Motor neuron (in vitro differentiated cells): ENCODE measurements around the gene FCHSD1. TPM values are rescaled to one million over a fixed set of nuclear protein-coding genes. Genes with fewer than 3 reads are reported as not detected.

Source experiments
- ATAC-seq, 8 experiments: fragments of 200-7000 bp; cut with Tn5 transposase; replicated peaks in 6 of 8; 2 replicates each; pipeline ENCODE4 v1.8.0; 2021; ENCODE audit warnings: mild to moderate bottlenecking in 8 of 8, moderate library complexity in 8 of 8
- H3K27ac ChIP-seq, 2 donors: fragments of 250-450 bp; sonication (Bioruptor Pico); 2 replicates each; pipeline ENCODE4 v1.9.0; 2021; ENCODE audit warnings: antibody characterized with exemption in 2 of 2, mild to moderate bottlenecking in 2 of 2, moderate library complexity in 1 of 2
- H3K4me1 ChIP-seq, 2 donors: fragments of 250-450 bp; sonication (Bioruptor Pico); replicated peaks in 1 of 2; 2 replicates each; pipeline ENCODE4 v1.6.1; 2021; ENCODE audit warnings: antibody characterized with exemption in 2 of 2, mild to moderate bottlenecking in 2 of 2, moderate library complexity in 1 of 2
- H3K4me3 ChIP-seq, 5 donors: fragments of 250-450 bp; sonication (Bioruptor Pico); 2 replicates each; pipeline ENCODE4 v1.9.0; 2021; ENCODE audit warnings: antibody characterized with exemption in 5 of 5, mild to moderate bottlenecking in 5 of 5, moderate library complexity in 4 of 5
- WGBS, 10 experiments: fragments of 450-650 bp; shearing (Covaris generic); methylation state at CpG; one replicate each; pipeline ENCODE4 v1.0.0; 2022; 5-methylcytosine and 5-hydroxymethylcytosine counted together
- in situ Hi-C, 9 experiments: fragments of 400-800 bp; cut with MboI; loops; one replicate each; pipeline ENCODE4 v1.15.0; 2021; ENCODE audit warnings: low sequenced_read_pairs in 9 of 9, low pct_unique_long_range_greater_than_20kb in 2 of 9; ENCODE audit not compliant: unreplicated experiment in 9 of 9
- total RNA-seq, 8 experiments: library from RNA; unstranded; fragments of 300-600 nt; gene quantifications; 2 replicates each; pipeline versions ENCODE4 v1.2.3 to v1.2.4, GENCODE V29; 2022

FCHSD1 gene
- total RNA-seq, 8 experiments from 2014 or later = 5.2 to 22.6 (median 11.1) TPM

GRCh38 chr5:141637767-141638419 lies 13.3 kb downstream of the FCHSD1 start:
- H3K4me1 ChIP-seq = peaks cover 16 to 18% of the 10 kb centered on the region in 2 donors
- ATAC-seq = peak; percentile 10 to 35 (median 22)
- H3K27ac ChIP-seq = peak overlapping the region; percentile 49 to 56
- H3K4me3 ChIP-seq = peak overlapping the region; percentile 64 to 91 (median 76)
- 0% methylated on average over 3 of the region's 40 CpGs; no CpG with 5 or more reads in 9 of the 10 experiments for WGBS, 10 experiments
- in situ Hi-C loops = no loop called here

DNA sequence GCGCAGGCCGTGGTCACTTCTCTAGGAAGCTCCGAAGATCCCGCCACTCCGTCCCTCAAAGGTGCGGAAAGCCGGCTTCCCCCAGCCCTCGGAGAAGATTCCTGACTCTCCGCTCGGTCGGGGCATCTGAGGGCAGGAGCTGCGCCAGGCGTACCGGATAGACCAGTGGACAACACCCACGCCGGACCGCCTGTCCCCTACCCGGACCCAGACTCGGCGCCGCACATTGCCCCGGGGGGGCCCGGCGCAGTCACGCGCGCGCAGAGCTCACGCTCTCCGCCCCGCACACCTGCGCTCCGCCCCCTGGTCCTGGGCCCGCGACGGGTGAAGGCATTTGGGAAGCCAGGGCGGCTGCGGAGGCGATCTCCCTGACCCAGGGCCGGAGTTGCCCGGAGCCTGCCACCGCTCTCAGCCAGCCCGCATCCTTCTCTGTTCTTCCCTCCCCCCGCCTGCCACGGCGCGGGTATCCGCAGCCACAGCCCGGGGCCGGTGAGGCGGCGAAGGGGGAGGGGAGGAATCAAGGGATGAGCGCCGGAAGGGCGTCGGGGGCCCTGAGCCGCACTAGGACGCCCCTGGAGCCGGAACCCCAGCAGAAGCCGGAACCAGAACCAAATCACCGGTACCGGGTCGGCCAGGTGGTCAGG lies 14.0 kb downstream of the FCHSD1 start:
- ATAC-seq = peak; percentile 37 to 68 (median 54)
- 0 to 4% (median 0%) methylated on average over 8 to 10 of the region's 63 CpGs; no CpG with 5 or more reads in 7 of the 10 experiments for WGBS, 10 experiments
- H3K4me1 ChIP-seq = peaks cover 16 to 18% of the 10 kb centered on the region in 2 donors
- peak overlapping the region; percentile 49 to 56 for H3K27ac ChIP-seq
- in situ Hi-C loops = no loop called here
- peak overlapping the region; percentile 64 to 91 (median 76) for H3K4me3 ChIP-seq

DNA sequence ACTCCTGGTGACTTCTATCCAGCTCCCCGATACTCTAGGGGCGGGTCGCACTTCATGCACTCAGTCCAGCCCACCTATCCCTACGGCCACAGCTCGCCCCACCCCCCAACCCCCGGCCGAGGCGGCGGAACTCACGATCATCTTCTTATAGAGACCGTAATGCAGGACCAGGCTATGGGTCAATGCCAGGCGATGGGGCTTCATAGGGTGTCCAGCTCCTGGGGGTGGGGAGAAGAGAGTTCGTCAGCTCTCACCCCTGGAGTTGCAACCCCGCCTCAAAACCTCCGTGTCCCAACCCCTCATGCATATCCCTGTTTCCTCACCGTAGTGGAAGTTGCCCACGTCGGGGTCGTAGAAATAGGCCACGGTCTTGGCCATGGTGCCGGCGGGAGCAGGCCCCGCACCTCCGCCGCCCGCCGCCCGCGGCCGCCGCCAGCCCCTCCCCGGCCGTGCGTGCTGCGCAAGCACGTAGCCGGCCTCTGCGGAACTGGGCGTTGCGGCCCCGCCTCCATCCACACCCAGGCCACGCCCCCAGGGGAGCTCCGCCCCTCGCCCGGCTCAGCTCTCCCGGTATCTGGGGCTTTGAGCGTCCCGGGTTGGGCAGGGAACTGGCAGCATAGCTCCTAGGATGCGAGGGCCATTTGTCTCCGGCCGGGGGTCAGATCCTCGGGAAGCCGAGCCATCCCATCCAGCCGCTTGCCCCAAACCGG lies 14.7 kb downstream of the FCHSD1 start, which contains the start of the genes HDAC3 and RELL2:
Gene HDAC3 (minus strand): TSS at position 437 of the 710 bp plus-strand sequence. CDS start 59 bp downstream, at position 378.
Gene RELL2 (plus strand): TSS at position 585 of the 710 bp plus-strand sequence. CDS start 1,229 bp downstream, outside the sequence.
- ATAC-seq = peak; percentile 74 to 90 (median 86)
- peak within 1 kb of the TSS; percentile 64 to 91 (median 76) for H3K4me3 ChIP-seq
- in situ Hi-C loops = no loop called here
- peak within 1 kb of the TSS; percentile 49 to 70 for H3K27ac ChIP-seq
- peaks cover 16 to 18% of the 10 kb centered on the region in 2 donors for H3K4me1 ChIP-seq
- 0 to 7% methylated on average over 2 of the region's 55 CpGs; no CpG with 5 or more reads in 8 of the 10 experiments for WGBS, 10 experiments

DNA sequence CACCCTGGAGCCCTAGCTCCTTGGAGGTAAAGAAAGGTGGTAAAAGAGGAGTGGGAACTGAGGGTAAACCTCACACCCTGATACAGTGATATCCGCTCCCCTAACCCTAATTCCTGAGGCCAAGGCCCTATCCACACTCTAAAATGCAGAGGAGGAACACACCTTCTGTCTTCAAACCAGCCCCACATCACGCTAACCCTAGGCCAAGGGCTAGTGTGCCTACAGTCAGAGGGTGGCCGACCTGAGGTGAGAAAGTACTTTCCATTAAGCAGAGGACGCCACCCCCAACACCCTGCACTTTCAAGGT lies 15.2 kb downstream of the FCHSD1 start:
- whole genome bisulfite sequencing, 10 experiments = 0 to 7% (median 3%) methylated on average over 1 to 3 of the region's 4 CpGs; no CpG with 5 or more reads in 6 of the 10 experiments
- H3K4me3 ChIP-seq = peak overlapping the region; percentile 64 to 91 (median 76)
- H3K27ac ChIP-seq = no peak overlapping the region
- in situ Hi-C loops = no loop called here
- no peak for ATAC-seq
- H3K4me1 ChIP-seq = peaks cover 16 to 18% of the 10 kb centered on the region in 2 donors

- in situ Hi-C loops = no loop called here
- H3K27ac ChIP-seq = no peak overlapping the region
- ATAC-seq = peak in 1 of 8 experiments; percentile 5
- H3K4me1 ChIP-seq = peaks cover 16 to 18% of the 10 kb centered on the region in 2 donors
- 0 to 60% (median 34%) methylated on average over 1 to 5 of the region's 7 CpGs; no CpG with 5 or more reads in 2 of the 10 experiments for WGBS, 10 experiments
- H3K4me3 ChIP-seq = peak overlapping the region; percentile 64 to 91 (median 76)
These were observed 15.6 kb downstream of the FCHSD1 start for GRCh38 chr5:141635646-141636045.

DNA sequence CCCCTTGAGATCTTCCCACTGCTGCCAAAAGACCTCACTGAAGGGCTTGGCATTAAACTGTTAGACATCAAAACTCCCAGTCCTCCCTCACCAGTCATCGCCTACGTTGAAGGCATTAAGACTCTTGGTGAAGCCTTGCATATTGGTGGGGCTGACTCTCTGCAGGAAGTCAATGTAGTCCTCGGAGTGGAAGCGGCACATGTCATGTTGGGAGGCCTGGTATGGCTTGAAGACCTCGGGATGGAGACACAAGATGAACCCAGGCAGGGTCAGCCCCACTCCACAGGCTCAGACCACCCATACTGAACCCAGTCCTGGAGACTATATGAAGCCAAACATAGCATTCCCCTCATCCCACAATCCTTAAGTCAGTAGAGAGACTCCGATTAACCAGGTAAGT lies 16.5 kb downstream of the FCHSD1 start:
- in situ Hi-C loops = no loop called here
- Histone ChIP-seq H3K4me3 (no peak overlapping the region), H3K27ac (no peak overlapping the region), H3K4me1 (peaks cover 16 to 18% of the 10 kb centered on the region in 2 donors)
- WGBS, 10 experiments = 79 to 100% (median 98%) methylated on average over 1 to 5 of the region's 6 CpGs; no CpG with 5 or more reads in 1 of the 10 experiments
- no peak for ATAC-seq

- no peak overlapping the region for H3K27ac ChIP-seq
- H3K4me3 ChIP-seq = no peak overlapping the region
- 84 to 100% (median 93%) methylated on average over 3 to 5 of the region's 5 CpGs for WGBS, 10 experiments
- no peak for ATAC-seq
- H3K4me1 ChIP-seq = peaks cover 16 to 18% of the 10 kb centered on the region in 2 donors
- in situ Hi-C loops = no loop called here
These were observed 17.2 kb downstream of the FCHSD1 start for GRCh38 chr5:141633871-141634561.

DNA sequence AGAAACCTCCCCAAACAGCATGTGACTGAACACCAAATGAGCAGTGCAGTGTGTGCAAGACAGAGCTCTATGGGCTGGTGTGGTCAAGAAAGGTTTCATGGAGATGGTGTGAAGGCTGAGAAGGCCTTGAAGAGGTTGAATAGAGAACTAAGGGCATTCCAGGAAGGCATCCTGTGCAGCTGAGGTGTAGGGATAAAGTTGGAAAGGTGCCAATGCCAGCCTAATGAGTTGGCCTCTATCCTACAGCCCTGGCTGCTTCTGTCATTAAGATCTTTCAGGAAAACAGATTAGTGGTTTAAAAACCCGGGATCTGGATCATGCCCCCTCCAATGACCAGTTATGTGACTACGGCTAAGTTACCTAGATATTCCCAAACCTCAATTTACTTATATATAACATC lies 18.6 kb downstream of the FCHSD1 start:
- ATAC-seq = no peak
- H3K4me1 ChIP-seq = peaks cover 12 to 14% of the 10 kb centered on the region in 2 donors
- no peak overlapping the region for H3K4me3 ChIP-seq
- H3K27ac ChIP-seq = no peak overlapping the region
- 90 to 100% (median 100%) methylated on average over 1 to 2 of the region's 2 CpGs; no CpG with 5 or more reads in 4 of the 10 experiments for WGBS, 10 experiments
- in situ Hi-C loops = no loop called here

- in situ Hi-C loops = no loop called here
- 88 to 100% (median 95%) methylated on average over 2 to 5 of the region's 5 CpGs; no CpG with 5 or more reads in 1 of the 10 experiments for WGBS, 10 experiments
- Histone ChIP-seq H3K27ac (no peak overlapping the region), H3K4me3 (no peak overlapping the region), H3K4me1 (peaks cover 10 to 12% of the 10 kb centered on the region in 2 donors)
- no peak for ATAC-seq
These were observed 20.6 kb downstream of the FCHSD1 start for GRCh38 chr5:141630570-141631140.

DNA sequence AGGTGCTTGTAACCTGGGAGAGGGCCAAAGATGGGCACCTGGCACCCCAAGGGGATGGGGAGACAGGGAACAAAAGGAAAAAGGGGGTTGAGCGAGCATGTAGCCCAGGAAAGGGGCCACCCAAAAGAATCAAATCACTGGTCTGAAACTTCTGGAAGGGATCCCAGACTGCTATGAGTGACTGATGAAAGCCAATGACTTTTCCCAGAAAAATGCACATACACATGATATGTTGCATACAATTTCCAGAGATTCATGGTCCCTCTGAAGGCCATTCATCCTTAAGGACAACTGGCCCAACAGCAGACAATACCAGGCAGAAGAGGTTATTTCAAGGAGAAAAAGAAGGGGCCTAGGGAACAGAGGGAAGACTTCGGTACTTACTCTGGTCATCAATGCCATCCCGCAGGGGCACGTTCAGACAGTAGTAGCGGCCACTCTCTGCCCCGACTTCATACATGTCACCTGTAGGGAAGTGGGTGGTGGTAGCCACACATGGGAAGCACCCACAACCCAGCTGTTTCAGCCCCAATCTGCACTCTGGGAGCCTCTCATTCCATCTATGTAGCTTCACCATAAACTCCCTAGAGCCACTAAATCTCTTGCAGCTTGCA lies 22.9 kb downstream of the FCHSD1 start:
- Histone ChIP-seq H3K4me1 (no peaks in the 10 kb centered on the region), H3K27ac (no peak overlapping the region), H3K4me3 (no peak overlapping the region)
- WGBS, 10 experiments = 93 to 100% (median 100%) methylated on average over 1 to 6 of the region's 6 CpGs; no CpG with 5 or more reads in 5 of the 10 experiments
- in situ Hi-C loops = no loop called here
- no peak for ATAC-seq

GRCh38 chr5:141623611-141624010 lies 27.6 kb downstream of the FCHSD1 start:
- 26 to 100% (median 81%) methylated on average over 1 to 5 of the region's 5 CpGs for WGBS, 10 experiments
- Histone ChIP-seq H3K27ac (no peak overlapping the region), H3K4me3 (no peak overlapping the region), H3K4me1 (peaks cover 0 to 3% of the 10 kb centered on the region in 2 donors)
- no peak for ATAC-seq
- in situ Hi-C loops = no loop called here

GRCh38 chr5:141623186-141623585 lies 28.0 kb downstream of the FCHSD1 start:
- Histone ChIP-seq H3K27ac (no peak overlapping the region), H3K4me3 (no peak overlapping the region), H3K4me1 (peaks cover 0 to 3% of the 10 kb centered on the region in 2 donors)
- in situ Hi-C loops = no loop called here
- ATAC-seq = no peak
